Large intestine (tissue), 3 donors: ENCODE data around the gene RNF123. TPM values are rescaled to one million over a fixed set of nuclear protein-coding genes. Genes with fewer than 3 reads are reported as not detected.

ENCODE experiments used
- DNase-seq, 2 donors: peaks; one replicate each; pipeline versions ENCODE4 v3.0.0 to v3.0.0-alpha.2; 2013
- H3K27ac ChIP-seq: one replicate; pipeline ENCODE4 v1.5.1; 2013; ENCODE audit warnings: low read length
- H3K27me3 ChIP-seq: 2 replicates; pipeline ENCODE4 v1.6.1; 2013; ENCODE audit warnings: low read length; ENCODE audit not compliant: control insufficient read depth, insufficient read depth
- H3K36me3 ChIP-seq: 2 replicates; pipeline ENCODE4 v1.6.1; 2013; ENCODE audit warnings: low read length; ENCODE audit not compliant: control insufficient read depth, insufficient read depth
- H3K4me1 ChIP-seq: one replicate; pipeline ENCODE4 v1.6.1; 2013; ENCODE audit warnings: low read length; ENCODE audit not compliant: control insufficient read depth, insufficient read depth
- H3K4me3 ChIP-seq: one replicate; pipeline ENCODE4 v1.5.1; 2013; ENCODE audit warnings: low read length
- H3K9me3 ChIP-seq: one replicate; pipeline ENCODE4 v1.6.1; 2013; ENCODE audit warnings: mild to moderate bottlenecking, low read depth, low read length, moderate library complexity; ENCODE audit not compliant: control insufficient read depth
- WGBS: methylation state at CpG from one replicate; pipeline ENCODE4 v1.1.5; 2013; ENCODE audit warnings: low lambda C conversion rate; ENCODE audit not compliant: insufficient coverage; 5-methylcytosine and 5-hydroxymethylcytosine counted together
- polyA plus RNA-seq: library from polyadenylated mRNA; unstranded; fragments of 120-200 nt; gene quantifications from one replicate; pipeline ENCODE4 v1.2.1, GENCODE V29; 2013

Gene RNF123
- polyA plus RNA-seq, 1 donor, result 35.6 TPM

GRCh38 chr3:49650177-49650576, 39.2 kb upstream of the RNF123 start:
- DNase-seq, result no peak
- Histone ChIP-seq H3K36me3 (no peaks in the 10 kb centered on the region), H3K9me3 (no peaks in the 10 kb centered on the region), H3K4me1 (no peaks in the 10 kb centered on the region), H3K27me3 (no peaks in the 10 kb centered on the region), H3K4me3 (no peak overlapping the region), H3K27ac (no peak overlapping the region)
- WGBS, result no CpG with 5 or more reads among the region's 1 CpG

GRCh38 chr3:49650637-49651036, 38.7 kb upstream of the RNF123 start:
- H3K9me3 ChIP-seq, result no peaks in the 10 kb centered on the region
- no peak overlapping the region for H3K4me3 ChIP-seq
- H3K27me3 ChIP-seq, result no peaks in the 10 kb centered on the region
- no peaks in the 10 kb centered on the region for H3K4me1 ChIP-seq
- WGBS, result no CpG with 5 or more reads among the region's 8 CpGs
- DNase-seq, result no peak
- H3K27ac ChIP-seq, result no peak overlapping the region
- H3K36me3 ChIP-seq, result no peaks in the 10 kb centered on the region

- Histone ChIP-seq H3K4me1 (no peaks in the 10 kb centered on the region), H3K36me3 (no peaks in the 10 kb centered on the region), H3K27ac (no peak overlapping the region), H3K4me3 (no peak overlapping the region), H3K9me3 (no peaks in the 10 kb centered on the region), H3K27me3 (no peaks in the 10 kb centered on the region)
- WGBS, result no CpG with 5 or more reads among the region's 36 CpGs
- DNase-seq, result no peak
Measured at GRCh38 chr3:49652218-49652902, 37.0 kb upstream of the RNF123 start.

DNA sequence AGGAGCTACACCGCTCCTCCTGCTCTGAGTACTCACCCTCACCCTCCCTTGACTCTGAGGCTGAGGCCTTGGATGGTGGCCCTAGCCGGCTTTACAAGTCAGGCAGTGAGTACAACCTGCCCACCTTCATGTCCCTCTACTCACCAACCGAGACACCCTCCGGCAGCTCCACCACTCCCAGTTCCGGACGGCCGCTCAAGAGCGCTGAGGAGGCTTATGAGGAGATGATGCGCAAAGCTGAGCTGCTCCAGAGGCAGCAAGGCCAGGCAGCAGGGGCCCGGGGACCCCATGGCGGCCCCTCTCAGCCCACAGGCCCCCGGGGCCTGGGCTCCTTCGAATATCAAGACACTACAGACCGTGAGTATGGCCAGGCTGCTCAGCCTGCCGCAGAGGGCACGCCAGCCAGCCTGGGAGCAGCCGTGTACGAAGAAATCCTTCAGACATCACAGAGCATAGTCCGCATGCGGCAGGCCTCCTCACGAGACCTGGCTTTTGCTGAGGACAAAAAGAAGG, 36.4 kb upstream of the RNF123 start:
- no peaks in the 10 kb centered on the region for H3K9me3 ChIP-seq
- DNase-seq, result no peak
- no peak overlapping the region for H3K27ac ChIP-seq
- WGBS, result no CpG with 5 or more reads among the region's 21 CpGs
- H3K27me3 ChIP-seq, result no peaks in the 10 kb centered on the region
- no peaks in the 10 kb centered on the region for H3K36me3 ChIP-seq
- H3K4me1 ChIP-seq, result no peaks in the 10 kb centered on the region
- no peak overlapping the region for H3K4me3 ChIP-seq

- Histone ChIP-seq H3K4me1 (no peaks in the 10 kb centered on the region), H3K27ac (no peak overlapping the region), H3K27me3 (no peaks in the 10 kb centered on the region), H3K36me3 (no peaks in the 10 kb centered on the region), H3K9me3 (no peaks in the 10 kb centered on the region), H3K4me3 (no peak overlapping the region)
- WGBS, result no CpG with 5 or more reads among the region's 8 CpGs
- no peak for DNase-seq
Measured at GRCh38 chr3:49653621-49654020, 35.7 kb upstream of the RNF123 start.

- no peaks in the 10 kb centered on the region for H3K4me1 ChIP-seq
- H3K9me3 ChIP-seq, result no peaks in the 10 kb centered on the region
- no peak overlapping the region for H3K4me3 ChIP-seq
- WGBS, result no CpG with 5 or more reads among the region's 17 CpGs
- no peak overlapping the region for H3K27ac ChIP-seq
- DNase-seq, result no peak
- no peaks in the 10 kb centered on the region for H3K27me3 ChIP-seq
- no peaks in the 10 kb centered on the region for H3K36me3 ChIP-seq
Measured at GRCh38 chr3:49654176-49654825, 35.1 kb upstream of the RNF123 start.

DNA sequence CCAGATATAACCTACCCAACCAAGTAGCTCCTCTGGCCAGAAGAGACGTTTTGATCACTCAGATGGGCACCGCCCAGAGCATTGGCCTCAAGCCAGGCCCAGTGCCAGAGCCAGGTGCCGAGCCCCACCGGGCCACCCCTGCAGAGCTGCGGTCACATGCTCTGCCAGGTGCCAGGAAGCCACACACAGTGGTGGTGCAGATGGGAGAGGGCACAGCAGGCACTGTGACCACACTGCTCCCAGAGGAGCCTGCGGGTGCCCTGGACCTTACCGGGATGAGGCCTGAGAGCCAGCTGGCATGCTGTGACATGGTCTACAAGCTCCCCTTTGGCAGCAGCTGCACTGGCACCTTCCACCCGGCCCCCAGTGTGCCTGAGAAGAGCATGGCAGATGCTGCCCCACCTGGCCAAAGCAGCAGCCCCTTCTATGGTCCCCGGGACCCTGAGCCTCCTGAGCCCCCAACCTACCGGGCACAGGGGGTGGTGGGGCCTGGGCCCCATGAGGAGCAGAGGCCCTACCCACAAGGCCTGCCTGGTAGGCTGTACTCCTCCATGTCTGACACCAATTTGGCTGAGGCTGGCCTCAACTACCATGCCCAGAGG, 34.3 kb upstream of the RNF123 start:
- Histone ChIP-seq H3K9me3 (no peaks in the 10 kb centered on the region), H3K36me3 (no peaks in the 10 kb centered on the region), H3K27me3 (no peaks in the 10 kb centered on the region), H3K4me3 (no peak overlapping the region), H3K4me1 (no peaks in the 10 kb centered on the region), H3K27ac (no peak overlapping the region)
- no peak for DNase-seq
- WGBS, result no CpG with 5 or more reads among the region's 10 CpGs

- WGBS, result no CpG with 5 or more reads among the region's 19 CpGs
- Histone ChIP-seq H3K9me3 (no peaks in the 10 kb centered on the region), H3K27ac (no peak overlapping the region), H3K4me1 (no peaks in the 10 kb centered on the region), H3K4me3 (no peak overlapping the region), H3K27me3 (no peaks in the 10 kb centered on the region), H3K36me3 (no peaks in the 10 kb centered on the region)
- no peak for DNase-seq
Measured at GRCh38 chr3:49655731-49656285, 33.5 kb upstream of the RNF123 start.

GRCh38 chr3:49656541-49657112, 32.7 kb upstream of the RNF123 start:
- Histone ChIP-seq H3K4me3 (no peak overlapping the region), H3K9me3 (no peaks in the 10 kb centered on the region), H3K27me3 (no peaks in the 10 kb centered on the region), H3K27ac (no peak overlapping the region), H3K36me3 (no peaks in the 10 kb centered on the region), H3K4me1 (no peaks in the 10 kb centered on the region)
- no CpG with 5 or more reads among the region's 18 CpGs for WGBS
- DNase-seq, result no peak

DNA sequence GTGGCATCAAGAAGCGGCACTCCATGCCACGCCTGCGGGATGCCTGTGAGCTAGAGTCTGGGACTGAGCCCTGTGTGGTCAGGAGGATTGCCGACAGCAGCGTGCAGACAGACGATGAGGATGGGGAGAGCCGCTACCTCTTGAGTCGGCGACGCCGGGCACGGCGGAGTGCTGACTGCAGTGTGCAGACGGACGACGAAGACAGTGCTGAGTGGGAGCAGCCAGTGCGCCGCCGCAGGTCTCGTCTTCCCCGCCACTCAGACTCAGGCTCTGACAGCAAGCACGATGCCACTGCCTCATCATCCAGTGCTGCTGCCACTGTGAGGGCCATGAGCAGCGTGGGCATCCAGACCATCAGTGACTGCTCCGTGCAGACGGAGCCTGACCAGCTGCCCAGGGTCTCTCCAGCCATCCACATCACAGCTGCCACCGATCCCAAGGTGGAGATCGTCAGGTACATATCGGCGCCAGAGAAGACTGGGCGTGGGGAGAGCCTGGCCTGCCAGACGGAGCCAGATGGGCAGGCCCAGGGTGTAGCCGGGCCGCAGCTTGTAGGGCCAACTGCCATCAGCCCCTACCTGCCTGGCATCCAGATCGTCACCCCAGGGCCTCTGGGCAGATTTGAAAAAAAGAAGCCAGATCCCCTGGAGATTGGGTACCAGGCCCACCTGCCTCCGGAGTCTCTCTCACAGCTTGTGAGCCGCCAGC, 32.0 kb upstream of the RNF123 start:
- Histone ChIP-seq H3K9me3 (no peaks in the 10 kb centered on the region), H3K27me3 (no peaks in the 10 kb centered on the region), H3K4me1 (no peaks in the 10 kb centered on the region), H3K4me3 (no peak overlapping the region), H3K36me3 (no peaks in the 10 kb centered on the region), H3K27ac (no peak overlapping the region)
- no peak for DNase-seq
- 90% methylated on average over 2 of the region's 36 CpGs for WGBS
